Erythroblast (primary cell): ENCODE results near the gene PPAT.

Experiments
- GATA1 ChIP-seq: IDR thresholded peaks from 2 replicates; pipeline ENCODE4 v1.6.1; 2011; ENCODE audit warnings: low read depth, mild to moderate bottlenecking, control low read depth, low read length, moderate library complexity
- POLR2A ChIP-seq: IDR thresholded peaks from 2 replicates; pipeline ENCODE4 v1.6.1; 2011; ENCODE audit warnings: mild to moderate bottlenecking, low read length

DNA sequence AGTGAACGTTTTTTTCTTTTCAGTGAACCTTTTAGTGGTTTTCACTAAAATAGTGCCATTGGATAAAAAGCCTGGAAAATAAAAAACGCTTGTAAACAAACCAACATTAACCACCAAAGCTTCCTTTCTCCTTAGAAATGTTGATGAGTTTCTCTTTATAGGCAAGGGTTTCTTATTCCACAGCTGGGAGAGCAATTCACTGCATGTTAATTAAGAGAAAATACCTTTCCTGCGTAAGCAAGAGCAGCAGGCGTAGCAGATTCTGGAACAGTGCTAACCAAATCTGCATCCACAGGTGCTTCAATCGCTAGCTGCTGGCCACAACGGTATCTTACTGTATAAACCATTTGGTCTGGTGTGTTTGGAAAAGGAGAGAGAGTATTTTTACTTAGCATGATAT lies 34.9 kb downstream of the PPAT start:
- TF ChIP-seq POLR2A = no peak
- TF ChIP-seq GATA1 = no peak
